GM12865 (cell line): ENCODE results near the gene TMEM212.
"Not testable (repeated sequence)": the region's sequence is repeated elsewhere in the genome, so short reads cannot be mapped to it uniquely, and the experiment has no call there.

Source experiments
- DNase-seq: peaks from one replicate; pipeline ENCODE4 v3.0.0; 2010; ENCODE audit warnings: low read depth
- H3K4me3 ChIP-seq: 2 replicates; pipeline ENCODE4 v1.5.1; 2011; ENCODE audit warnings: mild to moderate bottlenecking, low read depth, low read length, control low read depth
- TF ChIP-seq, protein P1 (sequence below): IDR thresholded peaks from 2 replicates; pipeline ENCODE4 v1.5.1; 2011; ENCODE audit warnings: low read length, control low read depth, low read depth, inconsistent platforms; ENCODE audit not compliant: insufficient read depth; ENCODE audit errors: missing control alignments

TMEM212 gene

DNA sequence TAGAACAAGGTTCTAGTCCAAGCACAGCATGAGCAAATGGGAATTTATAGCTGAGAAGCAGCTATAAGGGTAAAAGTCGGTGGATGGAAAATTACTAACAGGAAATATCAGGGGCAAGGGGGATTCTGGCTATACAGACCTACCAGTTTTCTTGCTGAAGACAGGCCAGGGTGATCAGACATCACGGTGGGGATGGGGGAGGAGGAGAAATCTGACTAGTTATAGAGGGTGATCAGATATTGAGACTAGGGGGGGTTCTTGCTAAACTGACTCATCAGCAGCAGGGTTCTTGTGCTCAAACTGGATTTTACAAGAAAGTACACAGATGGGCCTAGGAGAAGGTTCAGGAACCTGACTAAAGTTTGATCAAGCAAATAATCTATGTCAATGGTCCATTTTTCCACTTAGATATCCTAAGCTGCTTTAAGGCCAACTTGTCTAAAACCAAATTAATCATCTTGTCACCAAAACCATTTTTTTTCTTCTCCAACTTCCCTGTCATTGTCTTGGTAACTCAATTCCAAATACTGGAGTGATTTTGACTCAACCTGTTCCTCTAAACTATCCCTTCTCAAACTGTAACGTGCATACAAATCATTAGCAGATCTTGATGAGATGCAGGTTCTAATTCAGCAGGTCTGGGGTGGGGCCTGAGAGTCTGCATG is 4.6 kb downstream of the TMEM212 start:
- no peak overlapping the region for H3K4me3 ChIP-seq
- no peak for DNase-seq
- TF ChIP-seq, protein P1, sequence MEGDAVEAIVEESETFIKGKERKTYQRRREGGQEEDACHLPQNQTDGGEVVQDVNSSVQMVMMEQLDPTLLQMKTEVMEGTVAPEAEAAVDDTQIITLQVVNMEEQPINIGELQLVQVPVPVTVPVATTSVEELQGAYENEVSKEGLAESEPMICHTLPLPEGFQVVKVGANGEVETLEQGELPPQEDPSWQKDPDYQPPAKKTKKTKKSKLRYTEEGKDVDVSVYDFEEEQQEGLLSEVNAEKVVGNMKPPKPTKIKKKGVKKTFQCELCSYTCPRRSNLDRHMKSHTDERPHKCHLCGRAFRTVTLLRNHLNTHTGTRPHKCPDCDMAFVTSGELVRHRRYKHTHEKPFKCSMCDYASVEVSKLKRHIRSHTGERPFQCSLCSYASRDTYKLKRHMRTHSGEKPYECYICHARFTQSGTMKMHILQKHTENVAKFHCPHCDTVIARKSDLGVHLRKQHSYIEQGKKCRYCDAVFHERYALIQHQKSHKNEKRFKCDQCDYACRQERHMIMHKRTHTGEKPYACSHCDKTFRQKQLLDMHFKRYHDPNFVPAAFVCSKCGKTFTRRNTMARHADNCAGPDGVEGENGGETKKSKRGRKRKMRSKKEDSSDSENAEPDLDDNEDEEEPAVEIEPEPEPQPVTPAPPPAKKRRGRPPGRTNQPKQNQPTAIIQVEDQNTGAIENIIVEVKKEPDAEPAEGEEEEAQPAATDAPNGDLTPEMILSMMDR, result no peak

DNA sequence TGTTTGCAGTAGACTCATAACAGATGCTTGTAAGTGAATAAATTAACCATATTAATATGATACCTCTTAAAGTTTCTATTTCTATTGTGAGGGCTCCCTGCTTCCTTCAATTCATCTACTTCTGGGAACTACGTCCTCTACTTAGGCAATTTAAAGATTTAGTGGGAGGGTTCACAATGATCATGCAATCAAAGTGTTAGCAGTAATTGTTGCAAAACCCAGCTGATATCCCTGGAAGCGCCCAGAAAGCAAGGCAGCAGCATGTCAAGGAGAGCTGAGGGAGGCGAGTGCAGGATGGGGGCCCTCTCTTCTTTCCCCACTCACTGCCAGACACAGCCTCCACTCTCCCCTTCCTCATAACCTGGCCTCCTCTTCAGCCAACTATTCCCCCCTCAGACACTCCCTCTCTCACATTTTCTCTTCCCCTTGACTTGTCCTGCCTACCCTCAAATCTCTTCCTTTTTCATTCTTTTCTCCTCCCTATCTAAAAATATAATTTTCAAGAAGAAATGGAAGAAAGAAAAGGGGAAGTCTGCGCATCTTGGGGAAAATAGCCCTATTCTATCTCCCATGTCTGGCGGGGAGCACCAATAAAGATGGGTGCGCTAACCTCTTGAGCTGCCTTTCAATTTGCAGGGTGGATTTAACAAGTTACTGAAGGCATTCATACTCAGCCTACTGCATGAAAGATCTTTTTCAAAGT is 6.6 kb downstream of the TMEM212 start:
- DNase-seq, result no peak
- TF ChIP-seq, protein P1, result no peak
- H3K4me3 ChIP-seq, result no peak overlapping the region

DNA sequence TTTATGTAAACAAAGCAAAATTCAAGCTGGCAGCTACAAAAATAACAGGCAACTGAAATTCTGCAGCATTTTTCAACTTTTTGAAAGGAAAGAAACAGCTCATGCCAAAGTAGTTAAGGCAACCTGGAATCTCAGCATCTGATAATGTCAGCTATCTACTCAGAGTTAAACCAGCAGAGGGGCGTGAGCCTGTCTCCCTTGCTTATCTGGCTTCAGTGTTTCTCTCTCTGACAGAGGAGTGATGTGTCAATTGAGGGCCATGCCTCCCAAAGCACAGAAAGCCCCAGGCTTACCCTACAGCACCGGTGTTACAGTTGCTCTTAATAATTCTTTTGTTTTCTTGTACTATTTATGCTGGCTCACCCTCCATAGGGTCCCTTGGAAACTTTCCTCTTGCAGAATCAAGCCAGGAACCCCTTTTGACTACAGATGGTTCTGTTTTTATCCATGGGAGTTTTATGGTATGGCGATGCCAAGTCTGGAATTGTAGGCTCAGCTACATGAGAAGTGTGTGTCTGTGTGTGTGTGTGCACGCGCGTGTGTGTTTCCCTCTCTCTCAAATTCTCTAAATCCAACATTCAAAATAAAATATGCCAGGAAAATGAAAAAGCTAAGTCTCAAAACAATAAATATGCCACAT is 7.3 kb downstream of the TMEM212 start:
- DNase-seq, result no peak
- TF ChIP-seq, protein P1, result no peak
- no peak overlapping the region for H3K4me3 ChIP-seq

DNA sequence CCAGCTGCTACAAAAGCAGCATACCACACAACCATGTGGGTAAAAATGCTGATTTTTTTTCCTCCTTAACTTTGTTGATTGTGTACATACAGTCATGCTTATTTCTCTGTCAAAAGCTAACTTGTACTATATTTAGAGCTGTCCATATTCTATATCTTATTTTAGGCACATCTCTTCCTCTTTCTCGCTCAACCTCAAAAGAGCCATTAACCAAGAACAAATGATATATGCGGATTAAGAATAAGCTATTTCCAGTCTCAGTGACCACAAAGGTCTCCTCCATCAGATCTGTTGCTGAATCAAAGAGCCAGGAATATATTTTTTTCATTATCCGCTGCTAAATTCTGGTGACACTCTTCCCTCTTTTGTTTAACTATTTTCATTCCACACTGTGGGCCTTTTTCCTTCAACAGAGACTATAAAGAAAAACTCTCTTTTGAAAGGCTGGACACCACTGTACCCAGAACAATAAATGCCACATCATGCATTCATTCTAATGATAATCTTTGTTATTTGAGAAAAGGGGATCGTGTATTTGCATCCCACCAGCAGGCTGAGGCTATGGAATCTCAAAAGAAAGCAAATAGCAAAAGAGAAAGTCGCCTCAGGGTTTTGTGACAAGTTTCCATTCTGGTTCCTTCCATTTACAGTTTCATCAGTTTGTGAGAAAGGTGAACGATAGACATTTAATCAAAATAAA is 8.0 kb downstream of the TMEM212 start:
- no peak for DNase-seq
- TF ChIP-seq, protein P1, result no peak
- no peak overlapping the region for H3K4me3 ChIP-seq

DNA sequence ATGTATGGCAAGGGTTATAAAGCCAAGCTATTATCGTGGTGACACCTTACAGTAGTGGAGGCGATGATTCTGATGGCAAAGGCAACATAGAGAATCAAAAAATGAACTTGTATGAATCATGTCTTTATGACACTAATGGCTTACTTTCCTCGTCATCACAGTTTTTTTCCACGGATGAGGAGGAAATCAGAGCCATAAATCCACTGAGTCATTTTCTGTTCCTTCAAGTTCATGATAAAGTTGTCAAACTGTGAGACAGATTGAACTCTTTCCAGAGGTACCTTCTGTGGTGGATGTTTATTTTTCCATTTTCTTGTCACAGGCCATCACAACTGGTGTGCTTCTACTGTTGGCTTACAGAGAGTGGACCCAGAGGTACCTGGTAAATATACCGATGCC is 8.5 kb downstream of the TMEM212 start:
- DNase-seq, result no peak
- TF ChIP-seq, protein P1, result no peak
- H3K4me3 ChIP-seq, result no peak overlapping the region

DNA sequence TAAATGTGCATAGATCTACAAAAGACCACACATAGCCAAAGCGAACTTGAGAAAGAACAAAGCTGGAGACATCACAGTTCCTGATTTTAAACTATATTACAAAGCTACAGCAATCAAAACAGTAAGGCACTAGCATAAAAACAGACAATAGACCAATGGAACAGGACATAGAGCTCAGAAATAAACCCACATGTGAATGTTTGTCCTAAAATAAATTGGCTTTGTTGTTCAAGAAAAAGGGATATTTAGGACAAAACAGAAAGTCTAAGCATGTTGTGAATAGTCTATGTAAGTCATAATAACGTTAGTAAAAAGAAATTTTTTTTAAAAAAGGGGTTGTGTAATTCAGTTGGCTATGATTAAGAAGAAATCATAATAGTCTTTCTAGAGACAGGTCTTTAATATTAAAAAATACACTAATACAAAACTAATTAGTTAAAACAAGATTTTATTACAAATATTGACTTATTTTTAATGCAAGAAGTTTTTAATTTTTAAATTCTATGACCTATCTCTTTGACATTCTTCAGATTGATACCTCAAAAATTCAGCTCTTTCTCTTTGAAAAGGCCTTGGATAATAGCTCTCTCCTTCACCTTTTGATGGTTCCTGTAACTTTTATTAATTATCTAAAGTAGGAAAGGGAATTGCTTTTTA is 11.6 kb downstream of the TMEM212 start:
- no peak for DNase-seq
- TF ChIP-seq, protein P1, result no peak

DNA sequence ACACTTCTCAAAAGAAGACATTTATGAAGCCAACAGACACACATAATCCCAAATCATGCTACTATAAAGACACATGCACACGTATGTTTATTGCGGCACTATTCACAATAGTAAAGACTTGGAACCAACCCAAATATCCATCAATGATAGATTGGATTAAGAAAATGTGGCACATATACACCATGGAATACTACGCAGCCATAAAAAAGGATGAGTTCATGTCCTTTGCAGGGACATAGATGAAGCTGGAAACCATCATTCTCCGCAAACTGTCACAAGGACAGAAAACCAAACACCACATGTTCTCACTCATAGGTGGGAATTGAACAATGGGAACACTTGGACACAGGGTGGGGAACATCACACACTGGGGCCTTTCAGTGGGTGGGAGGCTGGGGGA is 15.6 kb downstream of the TMEM212 start:
- H3K4me3 ChIP-seq, DNase-seq: not testable (repeated sequence)

More for the DNA sequence above, 11.6 kb downstream of the TMEM212 start:
- no peak overlapping the region for H3K4me3 ChIP-seq
